SH-SY5Y (cell line): ENCODE results near the gene COX8A.

ENCODE experiments used
- GATA2 ChIP-seq: IDR thresholded peaks from 2 replicates; pipeline ENCODE4 v1.6.1; 2011; ENCODE audit warnings: mild to moderate bottlenecking, low read depth, low read length
- GATA3 ChIP-seq: IDR thresholded peaks from 2 replicates; pipeline ENCODE4 v1.6.1; 2011; ENCODE audit warnings: low read depth, mild to moderate bottlenecking, low read length, moderate library complexity

Gene COX8A

DNA sequence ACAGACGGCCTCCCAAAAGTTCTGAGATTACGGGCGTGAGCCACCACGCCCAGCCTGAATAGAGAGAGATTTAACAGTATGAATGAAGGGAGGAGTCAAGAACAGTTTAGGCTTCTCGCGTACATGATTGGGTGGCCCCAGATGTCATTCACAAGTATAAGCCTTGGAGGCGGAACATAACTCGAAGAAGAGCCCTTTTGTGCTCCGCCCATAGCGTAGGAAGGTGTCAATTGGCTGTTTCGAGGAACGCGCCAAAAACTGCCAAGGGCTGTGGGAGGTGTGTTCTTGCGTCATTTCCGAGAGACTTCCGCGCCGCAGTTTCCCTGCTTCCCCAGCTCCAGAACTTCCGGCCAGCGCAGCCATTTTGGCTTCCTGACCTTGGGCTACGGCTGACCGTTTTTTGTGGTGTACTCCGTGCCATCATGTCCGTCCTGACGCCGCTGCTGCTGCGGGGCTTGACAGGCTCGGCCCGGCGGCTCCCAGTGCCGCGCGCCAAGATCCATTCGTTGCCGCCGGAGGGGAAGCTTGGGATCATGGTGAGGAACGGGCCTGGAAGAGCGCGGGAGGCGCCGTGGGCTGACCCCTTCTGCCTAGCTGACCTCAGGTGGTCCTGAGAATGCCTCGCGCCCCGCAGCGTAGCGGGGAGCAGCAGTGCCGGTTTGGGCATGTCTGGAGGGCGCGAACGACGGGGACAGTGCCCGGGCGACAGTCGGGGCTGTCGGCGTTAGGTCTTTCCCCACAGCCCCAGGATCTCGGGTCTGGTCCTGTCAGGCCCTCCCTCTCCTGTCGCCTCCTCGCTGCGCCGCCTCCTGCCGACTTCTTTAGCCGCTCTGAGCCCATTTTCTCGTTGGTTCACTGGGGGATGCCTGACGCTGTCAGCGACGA, at the start of gene COX8A:
TSS of gene COX8A (plus strand) at position 362 of the 885 bp plus-strand sequence. CDS start at position 423, 61 bp downstream.
- TF ChIP-seq GATA2 (no peak), GATA3 (no peak)

DNA sequence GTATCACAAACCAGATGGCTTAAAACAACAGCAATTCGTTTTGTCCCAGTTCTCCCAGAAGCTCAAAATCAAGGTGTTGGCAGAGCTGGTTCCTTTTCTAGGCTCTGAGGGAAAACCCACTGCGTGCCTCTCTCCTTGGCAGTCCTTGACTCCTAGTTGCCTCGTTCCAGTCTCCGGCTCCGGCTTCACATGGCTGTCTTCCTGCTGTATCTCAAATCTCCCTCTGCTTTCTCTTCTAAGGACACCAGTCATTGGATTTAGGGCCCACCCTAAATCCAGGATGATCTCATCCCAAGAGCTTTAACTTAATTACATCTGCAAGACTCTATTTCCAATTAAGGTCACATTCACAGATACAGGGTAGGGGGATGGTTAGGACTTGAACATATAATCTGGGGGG, 44.8 kb upstream of the COX8A start:
- no peak for TF ChIP-seq GATA3
- TF ChIP-seq GATA2: no peak

GRCh38 chr11:63931045-63931444, 43.4 kb upstream of the COX8A start:
- TF ChIP-seq GATA3: no peak
- TF ChIP-seq GATA2: no peak

DNA sequence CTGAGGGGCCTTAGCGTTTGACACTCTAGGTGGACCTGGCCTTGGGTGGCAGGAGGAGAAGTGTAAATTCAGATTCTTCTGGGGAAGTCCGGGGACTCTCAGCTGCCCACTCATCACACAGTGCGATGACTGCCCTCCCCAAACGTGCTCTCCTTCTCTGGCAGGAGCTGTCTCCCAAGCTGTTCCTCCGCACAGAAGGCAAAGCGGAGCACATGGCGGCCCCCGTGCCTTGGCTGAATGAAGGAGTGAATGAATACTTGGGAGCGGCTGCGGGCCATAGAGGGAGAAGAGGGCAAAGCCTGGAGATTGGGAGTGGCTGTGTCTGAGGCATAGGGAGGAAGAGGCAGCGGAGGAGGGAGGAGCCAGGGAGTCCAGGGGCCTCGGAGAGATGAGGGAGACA, 42.5 kb upstream of the COX8A start:
- no peak for TF ChIP-seq GATA2
- no peak for TF ChIP-seq GATA3

DNA sequence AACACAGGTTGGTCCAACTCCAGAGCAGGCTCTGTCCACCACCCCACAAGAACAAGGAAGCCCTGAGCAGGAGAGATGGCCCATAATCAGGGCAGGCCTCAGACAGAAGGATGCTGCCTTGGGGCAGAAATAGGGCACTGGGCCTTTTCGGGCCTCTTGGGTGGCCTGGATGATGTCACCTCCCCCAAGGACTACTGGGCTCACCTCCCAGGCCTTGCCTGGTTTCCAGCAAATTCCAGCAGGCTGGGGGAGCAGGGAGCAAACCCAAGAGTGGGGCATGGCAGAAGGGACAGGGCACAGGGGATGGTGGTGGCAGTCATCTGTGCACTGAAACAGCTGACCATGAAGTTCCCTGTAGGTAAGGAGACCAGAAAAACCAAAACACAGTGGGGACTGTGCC, 41.0 kb upstream of the COX8A start:
- TF ChIP-seq GATA3 (no peak), GATA2 (no peak)

- TF ChIP-seq GATA2 (no peak), GATA3 (no peak)
Observed at GRCh38 chr11:63937713-63938478, 36.5 kb upstream of the COX8A start.

DNA sequence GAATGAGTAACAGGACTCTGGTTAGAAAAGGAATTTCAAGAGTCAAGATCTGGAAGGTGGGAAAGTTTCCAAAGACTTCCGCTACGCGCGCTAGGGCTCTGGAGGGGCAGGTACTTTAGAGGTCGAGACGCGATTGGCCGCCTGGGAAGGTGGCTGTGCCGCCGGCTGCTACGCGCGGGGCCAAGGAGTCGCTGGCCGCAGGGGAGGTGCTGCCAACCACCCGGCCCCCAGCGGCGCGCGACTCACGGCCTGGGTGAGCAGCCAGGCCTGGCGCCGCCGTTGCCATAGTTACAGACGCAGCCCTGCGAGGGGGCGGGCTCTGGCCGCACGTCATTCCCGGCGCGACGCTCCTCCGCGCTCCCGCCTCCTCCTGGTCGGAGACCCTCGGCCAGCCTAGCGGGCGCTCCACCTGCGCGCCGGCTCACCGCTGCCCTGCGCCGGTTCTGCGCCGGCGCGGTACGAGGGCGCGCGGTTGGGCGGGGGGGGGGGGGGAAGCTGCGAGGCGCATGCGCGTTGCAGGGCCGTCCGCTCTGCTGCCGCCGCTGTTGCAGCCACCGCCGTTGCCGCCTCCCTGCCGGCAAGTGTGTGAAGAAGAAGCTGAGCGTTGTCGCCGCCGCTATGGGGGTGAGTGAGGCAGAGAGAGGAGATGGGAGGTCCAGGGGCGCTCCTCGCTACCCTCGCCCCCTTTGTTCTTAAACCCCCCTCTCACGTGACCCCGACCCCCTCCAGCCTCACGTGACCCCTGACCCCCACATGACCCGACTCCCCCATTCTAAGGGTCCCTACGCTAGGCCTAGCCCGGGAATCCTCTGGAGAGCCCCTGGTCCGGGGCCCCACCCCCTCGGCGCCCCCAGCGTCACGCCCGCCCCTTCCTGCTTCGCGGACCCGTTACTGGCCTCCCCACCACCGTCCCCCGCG, 35.7 kb upstream of the COX8A start, which contains the start of gene NAA40:
TSS of gene NAA40 (plus strand) at position 524 of the 918 bp plus-strand sequence. CDS start at position 619, 95 bp downstream.
- TF ChIP-seq GATA2 (no peak), GATA3 (no peak)

GRCh38 chr11:63939397-63939891, 35.0 kb upstream of the COX8A start:
- TF ChIP-seq GATA3 (no peak), GATA2 (no peak)

- TF ChIP-seq GATA3 (no peak), GATA2 (no peak)
Observed at GRCh38 chr11:63940786-63941185, 33.6 kb upstream of the COX8A start.

DNA sequence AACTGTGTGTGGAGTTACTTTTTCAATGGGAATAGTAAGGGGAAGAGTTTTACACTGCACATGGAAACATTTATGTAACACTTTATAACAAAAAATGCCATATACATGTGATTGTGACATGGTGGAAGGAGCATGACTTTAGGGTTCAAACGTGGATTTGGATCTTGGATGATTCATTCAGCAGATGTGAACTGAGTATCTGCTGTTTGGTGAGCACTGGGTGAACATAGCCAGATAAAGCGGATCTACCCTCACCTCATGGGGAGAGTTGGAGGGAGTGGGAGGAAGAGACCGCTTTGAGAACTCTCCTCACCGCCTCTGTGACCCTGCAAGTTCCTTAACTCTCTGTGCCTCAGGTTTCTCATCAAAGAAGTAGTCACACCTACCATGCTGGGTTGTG, 32.5 kb upstream of the COX8A start:
- no peak for TF ChIP-seq GATA2
- TF ChIP-seq GATA3: no peak

GRCh38 chr11:63942803-63943202, 31.6 kb upstream of the COX8A start:
- TF ChIP-seq GATA2 (no peak), GATA3 (no peak)

DNA sequence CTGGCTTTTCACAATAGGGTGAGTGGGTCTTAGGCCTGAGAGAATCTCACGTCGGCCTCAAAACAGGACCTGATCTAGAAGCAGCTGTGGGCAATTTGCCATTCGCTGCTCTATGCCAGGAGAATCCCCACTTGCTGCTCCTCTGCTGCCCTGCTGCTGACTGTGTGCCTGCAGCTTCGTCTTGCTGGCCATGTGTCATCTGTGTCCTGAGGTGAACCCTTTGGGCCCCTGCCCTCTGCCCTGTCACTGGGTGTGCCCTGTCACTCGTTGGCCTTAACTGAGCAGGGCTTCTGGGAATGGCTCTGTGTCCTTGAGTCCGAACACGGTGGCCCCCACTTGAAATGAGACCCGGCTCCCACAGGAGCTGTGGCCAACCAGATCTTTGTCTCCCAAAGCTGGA, 29.4 kb upstream of the COX8A start:
- TF ChIP-seq GATA2: no peak
- no peak for TF ChIP-seq GATA3

DNA sequence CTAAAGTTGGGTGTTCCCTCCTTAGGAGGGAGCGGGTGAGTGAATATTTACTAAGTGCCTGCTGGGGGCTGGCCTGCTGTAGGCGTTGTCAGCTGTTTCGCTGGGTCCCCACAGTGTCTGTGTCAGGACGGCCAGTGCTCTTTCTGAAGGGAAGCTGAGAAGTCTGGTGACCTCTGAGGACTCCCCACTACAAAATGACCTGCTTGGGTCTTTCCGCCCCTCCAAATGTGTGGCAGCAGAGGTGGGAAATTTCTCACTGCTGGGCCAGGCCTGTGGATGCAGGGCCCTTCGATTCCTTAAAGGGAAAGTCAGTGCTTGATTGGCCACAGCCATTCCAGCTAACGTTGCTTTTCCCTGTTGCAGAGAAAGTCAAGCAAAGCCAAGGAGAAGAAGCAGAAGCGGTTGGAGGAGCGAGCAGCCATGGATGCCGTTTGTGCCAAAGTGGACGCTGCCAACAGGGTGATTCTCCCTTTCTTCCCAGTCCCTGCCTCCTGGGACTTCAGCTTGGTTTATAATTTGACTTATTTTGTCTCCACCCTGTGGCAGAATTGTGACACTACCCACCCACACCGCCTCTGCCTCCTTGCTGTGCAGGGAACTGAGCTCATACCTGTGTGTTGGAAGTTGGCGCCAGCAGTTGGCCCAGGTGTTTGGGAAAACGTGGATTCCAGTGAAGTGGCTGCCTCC, 28.8 kb upstream of the COX8A start:
- TF ChIP-seq GATA2: no peak
- no peak for TF ChIP-seq GATA3
